Adrenal gland (tissue), 12 donors: ENCODE results near the gene PIK3IP1. TPM values are rescaled to one million over a fixed set of nuclear protein-coding genes. Genes with fewer than 3 reads are reported as not detected.

Source experiments
- DNase-seq, 7 donors: peaks; one replicate each; pipeline ENCODE4 v3.0.0-alpha.2; 2019 to 2020
- H3K27ac ChIP-seq, 5 donors: fragments of 200-600 bp; sonication (generic) in 4 of 5; 1 replicate in 3 of 5; 2 replicates in 2 of 5; pipeline versions ENCODE4 v1.5.1 to v1.8.0; 2016 to 2020; ENCODE audit warnings: mild to moderate bottlenecking in 1 of 5
- H3K27me3 ChIP-seq: fragments of 200-600 bp; 2 replicates; pipeline ENCODE4 v1.8.0; 2021
- H3K36me3 ChIP-seq, 2 donors: fragments of 200-600 bp; replicated peaks in 1 of 2; 1 replicate in 1 of 2; 2 replicates in 1 of 2; pipeline versions ENCODE4 v1.5.1 to v1.8.0; 2018 to 2022
- H3K4me1 ChIP-seq, 2 donors: fragments of 200-600 bp; replicated peaks in 1 of 2; 1 replicate in 1 of 2; 2 replicates in 1 of 2; pipeline versions ENCODE4 v1.5.1 to v1.8.0; 2018 to 2021
- H3K4me3 ChIP-seq, 4 donors: fragments of 200-600 bp; sonication (generic) in 3 of 4; one replicate each; pipeline ENCODE4 v1.5.1; 2016 to 2018
- H3K9me3 ChIP-seq, 3 donors: fragments of 200-600 bp; sonication (generic) in 1 of 3; replicated peaks in 1 of 3; 1 replicate in 2 of 3; 2 replicates in 1 of 3; pipeline versions ENCODE4 v1.5.1 to v1.8.0; 2016 to 2021
- POLR2A ChIP-seq, 2 donors: fragments of 450-650 bp; IDR thresholded peaks; one replicate each; pipeline ENCODE4 v1.6.1; 2017; ENCODE audit warnings: antibody characterized with exemption in 2 of 2, mild to moderate bottlenecking in 2 of 2, moderate library complexity in 1 of 2
- WGBS, 4 donors: extraction: QIAGEN DNeasy Blood & Tissue Kit in 2 of 4; methylation state at CpG; one replicate each; pipeline versions ENCODE4 v1.1.5 to v1.1.7; 2013 to 2017; 5-methylcytosine and 5-hydroxymethylcytosine counted together
- intact Hi-C, 2 donors: fragments of 100-400 bp; cut with DNase I; formaldehyde crosslinking; loops; one replicate each; pipeline versions ENCODE4 v1.14.1 to v1.15.0; 2022 to 2023
- polyA plus RNA-seq, 3 donors: library from polyadenylated mRNA; stranded (reverse); fragments of 200-250 nt in 2 of 3; fragments of 350-450 nt in 1 of 3; fragmentation: Illumina TruSeq in 1 of 3; extraction: RNeasy Lipid Tissue Mini Kit (QIAGEN cat#74804) in 1 of 3; gene quantifications; one replicate each; pipeline ENCODE4 v1.2.3, GENCODE V29; 2013 to 2014
- small RNA-seq, 2 donors: library from RNA; depleted of rRNA; stranded (forward); fragments of <200 nt; gene quantifications; one replicate each; pipeline ENCODE3, GENCODE V24; 2016
- total RNA-seq, 9 donors: library from RNA; depleted of rRNA in 4 of 9; stranded (reverse); fragments of >200 nt in 4 of 9; fragments of 120-200 nt in 1 of 9; fragmentation: NEBNext Ultra II Directional in 1 of 9; extraction: Animal tissue kit (Norgen Biotek cat#: 25700) in 1 of 9; gene quantifications; one replicate each; pipeline versions ENCODE4 v1.1.0 to v1.2.4, GENCODE V29; 2013 to 2023
- TF ChIP-seq, protein P1 (sequence below), 6 experiments: fragments of 450-650 bp in 4 of 6; fragments of 200-600 bp in 2 of 6; sonication (generic) in 1 of 6; IDR thresholded peaks; 1 replicate in 5 of 6; 2 replicates in 1 of 6; pipeline versions ENCODE4 v1.5.1 to v1.8.0; 2016 to 2021; ENCODE audit warnings: antibody characterized with exemption in 6 of 6, mild to moderate bottlenecking in 2 of 6, moderate library complexity in 1 of 6
- donor health status: healthy with polysubstance abuse.
- donor health status: Bipolar disorder and iron deficiency.
- donor health status: DM: yes; HTN: yes; CAD: no.
- donor health status: DM: no; HTN: no; CAD: no.
- donor health status: DM: no; HTN: no; CAD: no.
- donor health status: DM: yes; HTN: yes; CAD: no.

PIK3IP1 gene
- total and polyA plus RNA-seq, 12 donors = 12.1 to 161 (median 69.7) TPM

DNA sequence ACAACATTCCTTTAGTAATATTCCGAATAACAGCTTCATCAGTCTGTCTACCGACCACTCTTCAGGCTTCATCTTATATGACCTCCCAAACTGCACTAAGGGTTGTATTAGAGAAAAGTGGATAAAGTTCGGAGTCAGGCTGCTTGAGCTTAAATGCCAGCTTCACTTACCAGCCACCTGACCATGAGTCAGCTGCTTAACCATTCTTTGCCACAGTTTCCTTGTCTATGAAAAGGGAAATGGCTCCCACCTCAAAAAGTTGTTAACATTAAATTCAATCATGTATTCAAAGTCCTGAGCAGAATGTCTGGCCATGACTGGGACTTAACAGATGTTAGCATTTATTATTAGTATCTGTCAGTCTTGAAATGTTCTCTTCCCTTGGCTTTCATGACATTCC is 59.3 kb downstream of the PIK3IP1 start:
- Histone ChIP-seq H3K36me3 (no peaks in the 10 kb centered on the region), H3K4me3 (no peak overlapping the region), H3K9me3 (no peaks in the 10 kb centered on the region), H3K4me1 (peaks cover 19 to 48% of the 10 kb centered on the region in 2 donors), H3K27ac (no peak overlapping the region), H3K27me3 (no peaks in the 10 kb centered on the region)
- DNase-seq = no peak
- TF ChIP-seq, protein P1, sequence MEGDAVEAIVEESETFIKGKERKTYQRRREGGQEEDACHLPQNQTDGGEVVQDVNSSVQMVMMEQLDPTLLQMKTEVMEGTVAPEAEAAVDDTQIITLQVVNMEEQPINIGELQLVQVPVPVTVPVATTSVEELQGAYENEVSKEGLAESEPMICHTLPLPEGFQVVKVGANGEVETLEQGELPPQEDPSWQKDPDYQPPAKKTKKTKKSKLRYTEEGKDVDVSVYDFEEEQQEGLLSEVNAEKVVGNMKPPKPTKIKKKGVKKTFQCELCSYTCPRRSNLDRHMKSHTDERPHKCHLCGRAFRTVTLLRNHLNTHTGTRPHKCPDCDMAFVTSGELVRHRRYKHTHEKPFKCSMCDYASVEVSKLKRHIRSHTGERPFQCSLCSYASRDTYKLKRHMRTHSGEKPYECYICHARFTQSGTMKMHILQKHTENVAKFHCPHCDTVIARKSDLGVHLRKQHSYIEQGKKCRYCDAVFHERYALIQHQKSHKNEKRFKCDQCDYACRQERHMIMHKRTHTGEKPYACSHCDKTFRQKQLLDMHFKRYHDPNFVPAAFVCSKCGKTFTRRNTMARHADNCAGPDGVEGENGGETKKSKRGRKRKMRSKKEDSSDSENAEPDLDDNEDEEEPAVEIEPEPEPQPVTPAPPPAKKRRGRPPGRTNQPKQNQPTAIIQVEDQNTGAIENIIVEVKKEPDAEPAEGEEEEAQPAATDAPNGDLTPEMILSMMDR (IDR thresholded peaks at IDR 0.05) = no peak
- TF ChIP-seq POLR2A (IDR thresholded peaks at IDR 0.05) = no peak
- WGBS, 4 donors = 77 to 90% (median 78%) methylated on average over 3 of the region's 3 CpGs
- intact Hi-C loops = loop anchor here in 1 of 2 donors (5.0 kb wide), 1 partner anchor 146 kb away; no protein-coding TSS in a partner anchor

Small RNA genes lying within 50 kb of the gene (small RNA-seq; reads per million reads assigned to genes)
- 0 reads per million in 2 donors for gene RNA5SP496

Other genes starting within 250 kb of the PIK3IP1 start
- gene SMTN, start 211.2 kb downstream of the PIK3IP1 start, total RNA-seq = 100 to 1,000 TPM in 4 of 9 donors, 10 to 100 TPM in 5; 13.0 to 115 (median 99.5) TPM
- 100 to 1,000 TPM in 1 of 3 donors, 10 to 100 TPM in 1, 1 to 10 TPM in 1; 4.6 to 155 (median 58.6) TPM for gene SMTN, start 211.2 kb downstream of the PIK3IP1 start, polyA plus RNA-seq
- gene SELENOM, start 184.9 kb downstream of the PIK3IP1 start, total RNA-seq = 100 to 1,000 TPM in 6 of 9 donors, 10 to 100 TPM in 2, 1 to 10 TPM in 1; 6.6 to 546 (median 108) TPM
- 100 to 1,000 TPM in 2 of 3 donors, 10 to 100 TPM in 1; 22.9 to 208 (median 134) TPM for gene SELENOM, start 184.9 kb downstream of the PIK3IP1 start, polyA plus RNA-seq
- 1 to 10 TPM in 7 of 9 donors, under 1 TPM in 2; 0.48 to 8.1 (median 2.4) TPM for gene INPP5J, start 169.5 kb downstream of the PIK3IP1 start, total RNA-seq
- gene INPP5J, start 169.5 kb downstream of the PIK3IP1 start, polyA plus RNA-seq = 1 to 10 TPM in 2 of 3 donors, under 1 TPM in 1; 0.48 to 5.8 (median 2.1) TPM
- gene PLA2G3, start 152.0 kb downstream of the PIK3IP1 start, total RNA-seq = not detected
- gene PLA2G3, start 152.0 kb downstream of the PIK3IP1 start, polyA plus RNA-seq = under 1 TPM in 1 of 3 donors, not detected in 2; 0.09 TPM
- gene RNF185, start 132.3 kb downstream of the PIK3IP1 start, total RNA-seq = 10 to 100 TPM; 15.9 to 45.5 (median 34.3) TPM
- gene RNF185, start 132.3 kb downstream of the PIK3IP1 start, polyA plus RNA-seq = 10 to 100 TPM; 16.0 to 41.7 (median 16.4) TPM
- 10 to 100 TPM; 16.9 to 36.1 (median 24.3) TPM for gene LIMK2, start 80.2 kb downstream of the PIK3IP1 start, total RNA-seq
- 10 to 100 TPM; 12.6 to 18.7 (median 14.9) TPM for gene LIMK2, start 80.2 kb downstream of the PIK3IP1 start, polyA plus RNA-seq
- 10 to 100 TPM; 14.4 to 34.8 (median 27.2) TPM for gene PATZ1, start 53.9 kb upstream of the PIK3IP1 start, total RNA-seq
- gene PATZ1, start 53.9 kb upstream of the PIK3IP1 start, polyA plus RNA-seq = 10 to 100 TPM in 2 of 3 donors, 1 to 10 TPM in 1; 9.2 to 21.8 (median 21.0) TPM
- 10 to 100 TPM; 47.2 to 84.6 (median 64.0) TPM for gene DRG1, start 107.1 kb upstream of the PIK3IP1 start, total RNA-seq
- gene DRG1, start 107.1 kb upstream of the PIK3IP1 start, polyA plus RNA-seq = 10 to 100 TPM; 57.4 to 89.0 (median 75.0) TPM
- gene EIF4ENIF1, start 197.4 kb upstream of the PIK3IP1 start, total RNA-seq = 10 to 100 TPM in 8 of 9 donors, 1 to 10 TPM in 1; 9.2 to 32.8 (median 21.9) TPM
- 10 to 100 TPM; 14.1 to 29.3 (median 20.2) TPM for gene EIF4ENIF1, start 197.4 kb upstream of the PIK3IP1 start, polyA plus RNA-seq
- gene SFI1, start 204.0 kb upstream of the PIK3IP1 start, total RNA-seq = 10 to 100 TPM; 15.1 to 48.3 (median 32.7) TPM
- 100 to 1,000 TPM in 1 of 3 donors, 10 to 100 TPM in 2; 13.4 to 130 (median 84.0) TPM for gene SFI1, start 204.0 kb upstream of the PIK3IP1 start, polyA plus RNA-seq